ENCODE data around the gene GNG11.

Gene GNG11

DNA sequence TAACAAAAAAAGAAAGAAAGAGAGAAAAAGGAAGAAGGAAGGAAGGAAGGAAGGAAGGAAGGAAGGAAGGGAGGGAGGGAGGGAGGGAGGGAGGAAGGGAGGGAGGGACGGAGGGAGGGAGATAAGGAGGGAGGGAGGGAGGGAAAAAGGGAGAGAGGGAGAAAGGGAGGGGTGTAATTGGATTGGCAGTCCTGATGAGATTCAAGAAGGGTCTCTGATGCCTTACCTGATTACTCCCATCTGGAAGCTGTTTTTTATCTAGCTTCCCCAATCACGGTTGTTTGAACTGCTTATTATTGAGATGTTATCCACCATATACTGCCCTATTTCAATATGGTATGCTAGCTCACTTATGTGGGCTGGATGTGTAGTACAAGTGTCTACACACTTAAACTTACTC, 27.3 kb downstream of the GNG11 start:
- DNase-seq: no peak

DNA sequence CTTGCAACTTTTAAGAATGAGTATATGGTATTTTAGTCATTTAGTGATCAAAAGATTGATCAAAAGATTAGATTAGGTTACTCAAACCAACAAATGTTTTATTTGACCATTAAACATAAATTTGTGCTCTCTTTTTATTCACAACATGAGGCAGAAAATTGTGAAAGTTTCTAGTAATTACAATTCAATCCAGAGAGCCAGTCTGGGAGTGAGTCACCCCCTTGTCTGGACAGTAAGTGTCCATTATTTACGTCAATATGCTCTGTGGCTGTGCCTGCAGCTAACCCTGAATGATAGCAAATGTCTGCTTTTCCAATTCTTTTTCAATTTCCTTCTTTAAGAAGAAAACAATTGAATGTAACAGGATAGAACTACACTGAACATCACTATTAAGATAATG, 27.9 kb downstream of the GNG11 start:
- no peak for DNase-seq

DNA sequence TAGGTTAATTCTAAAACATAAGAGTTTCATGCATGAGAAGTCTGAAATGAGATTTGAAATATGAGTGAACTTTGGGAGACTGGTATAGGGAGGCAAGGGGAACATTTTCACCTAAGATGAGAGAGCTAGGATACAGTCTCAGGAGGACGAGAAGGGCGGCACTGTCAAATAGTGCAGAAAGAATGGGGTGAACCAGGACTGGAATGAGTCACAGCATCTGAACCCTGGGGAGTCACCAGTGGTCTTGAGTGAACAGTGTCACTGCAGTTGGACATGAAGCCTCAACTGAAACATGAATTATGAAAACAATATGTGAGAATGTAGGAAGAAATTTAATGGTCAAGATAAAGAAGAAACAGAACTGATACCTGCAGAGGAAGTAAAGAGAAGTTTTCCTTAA, 33.8 kb downstream of the GNG11 start:
- DNase-seq: no peak

DNA sequence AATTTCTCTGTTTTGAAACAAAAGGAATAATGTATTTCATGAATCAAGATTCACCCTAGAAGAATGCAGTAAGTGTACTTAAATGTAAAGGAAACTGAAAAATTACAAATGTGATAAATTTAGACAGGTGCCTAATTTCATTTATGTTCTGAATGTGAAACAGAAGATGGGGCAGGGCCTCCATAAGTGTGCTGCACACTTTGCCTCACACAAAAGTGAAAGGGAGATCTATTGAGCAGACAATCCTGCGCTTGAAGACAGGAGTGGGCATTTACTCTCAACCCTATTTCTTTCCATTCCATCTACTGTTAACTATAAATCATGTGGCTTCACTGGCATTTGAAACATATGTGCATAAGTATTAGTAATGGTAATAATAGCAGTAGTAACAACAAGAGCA, 36.2 kb downstream of the GNG11 start:
- DNase-seq: no peak

DNA sequence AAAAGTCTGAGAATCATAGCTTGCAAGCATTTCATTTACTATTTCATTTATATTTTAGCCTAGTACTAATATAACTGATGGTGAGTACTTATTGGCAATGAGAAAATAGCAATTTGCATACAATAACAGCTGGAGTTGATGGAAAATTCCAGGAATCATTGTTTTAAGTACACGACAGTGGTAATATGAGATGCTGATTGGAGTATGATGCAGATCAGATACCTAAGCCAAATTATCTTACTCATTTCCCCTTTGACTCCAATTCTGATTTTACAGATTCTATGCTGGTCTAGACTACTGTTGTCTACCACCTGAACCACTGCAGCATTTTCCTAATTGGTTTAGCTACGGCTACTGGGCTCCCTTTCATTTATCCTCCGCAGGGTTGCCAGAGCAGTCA, 36.7 kb downstream of the GNG11 start:
- no peak for DNase-seq

DNA sequence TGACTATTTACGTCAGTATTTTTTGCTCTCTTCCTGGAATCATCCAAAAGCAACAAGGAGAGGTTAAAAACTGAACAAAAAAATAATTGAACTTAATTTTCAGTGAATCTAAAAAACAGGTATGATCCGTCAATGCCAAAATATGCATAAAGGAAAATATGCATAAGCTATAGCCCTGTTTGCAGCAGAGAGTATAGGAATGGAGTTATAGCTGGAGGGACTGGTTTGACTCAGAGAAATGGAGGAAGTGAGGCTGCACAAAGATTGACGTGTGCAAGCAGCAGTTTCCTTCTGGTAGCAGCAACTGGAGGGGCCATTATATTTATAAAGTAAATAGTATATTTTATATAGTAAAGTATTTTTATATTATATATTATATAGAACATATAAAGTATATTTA, 37.1 kb downstream of the GNG11 start:
- DNase-seq: no peak

DNA sequence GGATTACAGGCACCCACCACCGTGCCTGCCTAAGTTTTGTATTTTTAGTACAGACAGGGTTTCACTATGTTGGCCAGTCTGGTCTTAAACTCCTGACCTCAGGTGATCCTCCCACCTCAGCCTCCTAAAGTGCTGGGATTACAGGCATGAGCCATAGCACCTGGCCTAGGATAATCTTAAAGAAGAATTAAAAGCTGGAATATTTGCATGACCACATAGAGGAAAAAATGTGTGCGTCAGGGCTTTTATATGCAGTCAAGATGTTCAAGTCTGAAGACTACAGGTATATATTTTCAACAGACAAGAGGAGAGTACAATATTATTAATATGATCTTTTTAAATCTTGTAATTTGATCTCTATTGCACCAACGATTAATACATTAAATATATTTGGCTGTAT, 39.5 kb downstream of the GNG11 start:
- no peak for DNase-seq

DNA sequence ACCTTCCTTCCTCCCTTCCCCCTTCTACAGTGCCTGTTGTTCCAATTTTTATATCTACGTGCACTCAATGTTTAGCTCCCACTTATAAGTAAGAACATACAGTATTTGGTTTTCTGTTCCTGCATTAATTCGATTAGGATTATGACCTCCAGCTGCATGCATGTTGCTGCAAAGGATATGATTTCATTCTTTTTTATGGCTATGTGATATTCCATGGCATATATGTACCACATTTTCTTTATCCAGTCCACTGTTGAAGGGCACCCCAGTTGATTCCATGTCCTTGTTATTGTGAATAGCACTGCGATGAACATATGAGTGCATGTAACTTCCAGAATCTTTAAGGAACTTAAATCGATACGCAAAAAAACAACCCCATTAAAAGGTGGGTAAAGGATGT, 42.7 kb downstream of the GNG11 start:
- DNase-seq: no peak

DNA sequence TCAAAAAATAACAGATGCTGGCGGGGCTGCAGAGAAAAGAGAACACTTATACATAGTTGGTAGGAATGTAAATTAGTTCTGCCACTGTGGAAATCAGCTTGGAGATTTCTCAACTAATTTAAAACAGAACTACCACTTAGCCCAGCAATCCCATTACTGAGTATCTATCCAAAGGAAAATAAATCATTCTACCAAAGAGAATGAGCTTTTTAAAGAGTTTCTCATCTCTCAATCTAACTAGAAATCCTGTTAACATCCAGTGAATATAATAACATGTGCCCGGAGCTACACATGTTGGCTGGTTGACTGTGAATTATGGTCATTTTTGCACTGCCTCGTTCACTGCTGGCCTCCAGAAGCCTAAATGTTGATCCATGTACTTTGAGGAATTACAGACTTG, 43.3 kb downstream of the GNG11 start:
- DNase-seq: no peak

DNA sequence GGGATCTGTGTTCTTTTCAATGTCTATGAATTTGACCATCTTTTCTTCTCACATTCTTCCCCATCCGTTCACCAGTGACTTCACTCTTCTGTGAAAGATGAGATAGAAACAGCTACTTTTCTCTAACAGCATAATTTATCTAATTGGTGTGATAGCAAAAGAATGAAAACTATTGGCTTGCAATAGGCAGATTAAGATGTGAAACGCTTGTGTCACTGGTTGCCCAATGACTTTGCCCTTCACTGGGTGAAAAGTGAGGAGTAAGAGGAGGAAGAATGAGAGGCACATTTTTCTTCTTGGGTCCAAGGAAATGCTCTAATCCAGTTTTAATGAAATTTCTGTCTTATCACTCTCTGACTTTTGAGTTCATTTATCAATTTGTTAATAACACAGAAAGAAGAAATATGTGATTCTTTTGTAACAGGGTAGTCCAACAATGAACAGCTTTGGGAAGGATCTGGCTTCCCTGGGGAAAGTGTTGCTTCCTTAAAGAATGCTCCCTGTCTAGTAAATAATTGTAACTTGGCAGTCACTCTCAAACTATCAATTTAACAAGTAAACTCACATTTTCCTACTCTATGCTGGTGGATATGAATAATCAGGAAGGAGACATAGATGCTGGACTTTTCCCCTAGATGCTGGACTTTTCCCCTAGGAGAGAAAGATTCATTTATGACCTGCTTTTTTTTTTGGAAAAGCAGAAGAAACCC, 47.5 kb downstream of the GNG11 start:
- no peak for DNase-seq

DNA sequence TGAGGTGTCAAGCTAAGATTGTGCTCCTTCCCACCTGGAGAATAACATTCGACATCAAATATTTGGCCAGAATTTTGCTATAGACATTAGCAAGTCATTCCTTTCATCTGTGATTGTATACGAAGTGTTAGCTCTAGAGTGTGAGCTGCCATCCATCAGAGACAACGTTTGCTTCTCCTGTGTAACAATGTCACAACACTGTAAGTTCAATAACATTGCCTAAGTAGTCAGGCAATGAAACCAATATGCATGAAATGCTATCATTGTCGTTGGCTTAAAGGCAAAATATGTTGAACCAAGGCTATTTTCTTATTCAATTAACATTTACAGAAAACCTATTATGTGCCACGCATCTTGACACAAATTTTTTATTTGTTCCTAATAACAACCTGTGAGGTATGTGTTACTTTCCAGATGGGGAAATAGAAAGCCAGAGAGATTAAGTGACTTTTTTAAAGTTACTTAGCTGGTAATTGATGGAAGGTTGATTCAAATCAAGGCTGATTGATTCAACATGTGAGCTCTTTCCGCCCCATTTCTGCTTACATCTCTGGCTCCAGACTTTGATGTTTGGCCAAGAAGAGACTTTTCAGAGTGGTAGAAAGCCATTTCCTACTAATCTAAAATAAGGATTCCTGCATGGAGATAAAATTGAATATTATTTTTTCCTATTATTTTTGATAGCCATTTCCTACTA, 50.6 kb downstream of the GNG11 start:
- no peak for DNase-seq

DNA sequence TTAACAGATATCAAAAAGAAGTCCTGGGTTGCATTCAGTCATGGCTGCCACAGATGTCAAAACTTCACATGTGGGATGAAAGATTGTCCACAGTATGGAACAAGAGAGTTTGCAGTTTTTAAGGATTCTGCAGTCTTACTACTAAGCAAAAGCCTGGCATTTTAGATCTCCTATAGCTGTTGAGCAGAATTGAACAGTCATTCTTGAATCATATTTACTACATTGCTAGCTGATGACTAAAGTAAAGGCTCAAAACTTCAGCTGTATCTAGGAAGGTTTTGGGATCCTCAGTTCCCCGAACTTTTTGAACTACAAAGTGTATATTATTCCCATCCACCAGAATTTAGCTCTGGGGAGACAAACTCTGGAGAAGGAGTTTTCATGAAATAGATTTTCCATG, 51.6 kb downstream of the GNG11 start:
- no peak for DNase-seq

DNA sequence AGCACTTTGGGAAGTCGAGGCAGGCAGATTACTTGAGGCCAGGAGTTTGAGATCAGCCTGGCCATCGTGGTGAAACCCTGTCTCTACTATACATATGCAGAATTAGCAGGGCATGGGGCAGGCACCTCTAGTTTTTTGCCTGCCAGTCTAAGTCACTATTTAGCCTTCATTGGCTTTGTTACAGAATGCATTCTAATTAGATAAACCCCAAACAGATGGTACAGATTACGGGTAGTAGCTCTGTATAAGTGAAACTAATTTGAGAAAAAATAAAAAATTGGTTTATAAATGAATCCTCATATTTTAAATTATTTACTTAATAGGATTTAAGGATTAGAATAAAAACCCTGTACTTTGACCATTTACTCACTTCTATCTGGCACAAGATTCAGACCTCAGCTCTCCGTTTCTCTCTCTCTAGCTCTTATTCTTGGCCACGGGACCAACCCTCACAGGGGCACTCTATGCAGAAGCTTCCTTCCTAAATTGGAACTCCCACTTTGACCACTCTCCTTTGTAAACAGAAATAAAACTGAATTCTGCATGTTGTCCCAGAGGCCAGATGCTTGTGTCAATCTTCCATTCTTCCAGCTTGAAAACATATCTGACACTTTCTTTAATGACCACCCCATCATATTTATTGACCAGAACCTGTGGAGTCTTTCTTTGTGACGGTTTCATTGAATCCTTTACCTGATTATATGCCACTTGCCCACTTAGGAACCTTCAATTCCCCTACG, 55.8 kb downstream of the GNG11 start:
- DNase-seq: no peak

Data from stimulated activated CD4-positive, alpha-beta T cell treated with anti-CD3 and anti-CD28 coated beads, Interleukin-4, amount 100 ng/mL, for 1 hour (primary cell).